Neural cell (in vitro differentiated cells): ENCODE measurements around the gene TNS1. TPM values are rescaled to one million over a fixed set of nuclear protein-coding genes. Genes with fewer than 3 reads are reported as not detected.

ENCODE experiments used
- H2AFZ ChIP-seq: fragments of 200-600, 300-800 bp; sonication (generic), shearing (Covaris generic); 2 replicates; pipeline ENCODE4 v1.6.0; 2014; ENCODE audit warnings: low read depth, mild to moderate bottlenecking, antibody characterized with exemption, low read length, moderate library complexity
- H3F3A ChIP-seq: fragments of 200-600 bp; shearing (Covaris generic); 2 replicates; pipeline ENCODE4 v1.6.1; 2016; ENCODE audit warnings: mild to moderate bottlenecking, moderate library complexity, mixed read lengths, antibody characterized with exemption, low read length; ENCODE audit not compliant: insufficient read depth, poor library complexity, severe bottlenecking
- H3K27ac ChIP-seq: fragments of 200-600, 300-800 bp; sonication (generic), shearing (Covaris generic); 2 replicates; pipeline ENCODE4 v1.5.1; 2014; ENCODE audit warnings: mild to moderate bottlenecking, low read length, moderate library complexity
- H3K27me3 ChIP-seq: fragments of 300-800, 200-600 bp; sonication (generic), shearing (Covaris generic); 2 replicates; pipeline ENCODE4 v1.6.0; 2014; ENCODE audit warnings: mild to moderate bottlenecking, low read depth, low read length, moderate library complexity; ENCODE audit not compliant: insufficient read depth
- H3K36me3 ChIP-seq: fragments of 300-800, 200-600 bp; sonication (generic), shearing (Covaris generic); 2 replicates; pipeline ENCODE4 v1.5.1; 2014; ENCODE audit warnings: mild to moderate bottlenecking, antibody characterized with exemption, low read length, moderate library complexity; ENCODE audit not compliant: insufficient read depth
- H3K4me2 ChIP-seq: fragments of 300-800, 200-600 bp; sonication (generic), shearing (Covaris generic); 2 replicates; pipeline ENCODE4 v1.6.0; 2014; ENCODE audit warnings: mild to moderate bottlenecking, low read length
- H3K4me3 ChIP-seq: fragments of 300-800, 200-600 bp; sonication (generic), shearing (Covaris generic); 2 replicates; pipeline ENCODE4 v1.5.1; 2014; ENCODE audit warnings: mild to moderate bottlenecking, low read length, moderate library complexity
- H3K79me2 ChIP-seq: fragments of 200-600 bp; shearing (Covaris generic); replicated peaks from 2 replicates; pipeline ENCODE4 v1.6.0; 2014; ENCODE audit warnings: mild to moderate bottlenecking, low read length, moderate library complexity; ENCODE audit not compliant: insufficient read depth
- H3K9ac ChIP-seq: fragments of 300-800, 200-600 bp; sonication (generic), shearing (Covaris generic); 2 replicates; pipeline ENCODE4 v1.6.1; 2016; ENCODE audit warnings: mild to moderate bottlenecking, low read length, mixed read lengths
- H3K9me2 ChIP-seq: fragments of 200-600 bp; shearing (Covaris generic); 2 replicates; pipeline ENCODE4 v1.6.1; 2016; ENCODE audit warnings: mild to moderate bottlenecking, low read length, mixed read lengths; ENCODE audit not compliant: insufficient read depth
- H3K9me3 ChIP-seq: fragments of 200-600, 300-800 bp; sonication (generic), shearing (Covaris generic); 2 replicates; pipeline ENCODE4 v1.6.1; 2016; ENCODE audit warnings: mild to moderate bottlenecking, mixed run types, low read length, moderate library complexity, mixed read lengths
- H4K20me1 ChIP-seq: fragments of 200-600 bp; shearing (Covaris generic); 2 replicates; pipeline ENCODE4 v1.6.1; 2016; ENCODE audit warnings: mild to moderate bottlenecking, mixed run types; ENCODE audit not compliant: insufficient read depth
- CTCF ChIP-seq: fragments of 450-650 bp; IDR thresholded peaks from 2 replicates; pipeline ENCODE4 v1.5.1; 2014; ENCODE audit warnings: antibody characterized with exemption, mild to moderate bottlenecking, moderate library complexity; ENCODE audit not compliant: poor library complexity, severe bottlenecking
- EP300 ChIP-seq: fragments of 450-650 bp; conservative IDR thresholded peaks from 2 replicates; pipeline ENCODE4 v1.6.1; 2014; ENCODE audit warnings: antibody characterized with exemption, mild to moderate bottlenecking, moderate library complexity; ENCODE audit not compliant: poor library complexity, severe bottlenecking
- EZH2 ChIP-seq: fragments of 200-600, 300-800 bp; shearing (Covaris generic), sonication (generic); IDR thresholded peaks from 2 replicates; pipeline ENCODE4 v1.6.1; 2014; ENCODE audit warnings: antibody characterized with exemption, low read length, borderline replicate concordance, mild to moderate bottlenecking; ENCODE audit not compliant: insufficient read depth, poor library complexity, severe bottlenecking
- MXI1 ChIP-seq: fragments of 450-650 bp; conservative IDR thresholded peaks from 2 replicates; pipeline ENCODE4 v1.6.1; 2014; ENCODE audit warnings: antibody characterized with exemption, mild to moderate bottlenecking; ENCODE audit not compliant: poor library complexity, severe bottlenecking
- POLR2AphosphoS5 ChIP-seq: IDR thresholded peaks from 2 replicates; pipeline ENCODE4 v1.6.1; 2012
- RAD21 ChIP-seq: fragments of 450-650 bp; conservative IDR thresholded peaks from 2 replicates; pipeline ENCODE4 v1.6.1; 2014; ENCODE audit warnings: antibody characterized with exemption, mild to moderate bottlenecking, moderate library complexity
- REST ChIP-seq: IDR thresholded peaks from 2 replicates; pipeline ENCODE4 v1.6.1; 2012; ENCODE audit warnings: borderline replicate concordance
- SMC3 ChIP-seq: fragments of 450-650 bp; conservative IDR thresholded peaks from 2 replicates; pipeline ENCODE4 v1.6.1; 2014; ENCODE audit warnings: antibody characterized with exemption, mild to moderate bottlenecking, moderate library complexity; ENCODE audit not compliant: poor library complexity
- TAF1 ChIP-seq: IDR thresholded peaks from 2 replicates; pipeline ENCODE4 v1.6.1; 2012; ENCODE audit warnings: low read depth
- polyA plus RNA-seq: library from polyadenylated mRNA; depleted of rRNA; stranded (reverse); fragments of >200 nt; gene quantifications from 2 replicates; pipeline ENCODE4 v1.2.3, GENCODE V29; 2014

The TNS1 gene
- polyA plus RNA-seq, 1 donor from 2014 or later, result 1.5 TPM

- H3K79me2 ChIP-seq, result no peaks in the 10 kb centered on the region
- H4K20me1 ChIP-seq, result no peaks in the 10 kb centered on the region
- H3K36me3 ChIP-seq, result no peaks in the 10 kb centered on the region
- no peak overlapping the region for H2AFZ ChIP-seq
- H3K27me3 ChIP-seq, result peaks cover 27% of the 10 kb centered on the region
- no peaks in the 10 kb centered on the region for H3F3A ChIP-seq
- TF ChIP-seq EP300 (no peak), CTCF (no peak), RAD21 (no peak), SMC3 (no peak), MXI1 (no peak), EZH2 (no peak), REST (no peak), POLR2AphosphoS5 (no peak), TAF1 (no peak)
- H3K9ac ChIP-seq, result no peak overlapping the region
- no peaks in the 10 kb centered on the region for H3K9me2 ChIP-seq
- no peak overlapping the region for H3K4me2 ChIP-seq
- H3K4me3 ChIP-seq, result no peak overlapping the region
- no peaks in the 10 kb centered on the region for H3K9me3 ChIP-seq
- no peak overlapping the region for H3K27ac ChIP-seq
Observed at GRCh38 chr2:217975626-217976025, 27.2 kb downstream of the TNS1 start.

DNA sequence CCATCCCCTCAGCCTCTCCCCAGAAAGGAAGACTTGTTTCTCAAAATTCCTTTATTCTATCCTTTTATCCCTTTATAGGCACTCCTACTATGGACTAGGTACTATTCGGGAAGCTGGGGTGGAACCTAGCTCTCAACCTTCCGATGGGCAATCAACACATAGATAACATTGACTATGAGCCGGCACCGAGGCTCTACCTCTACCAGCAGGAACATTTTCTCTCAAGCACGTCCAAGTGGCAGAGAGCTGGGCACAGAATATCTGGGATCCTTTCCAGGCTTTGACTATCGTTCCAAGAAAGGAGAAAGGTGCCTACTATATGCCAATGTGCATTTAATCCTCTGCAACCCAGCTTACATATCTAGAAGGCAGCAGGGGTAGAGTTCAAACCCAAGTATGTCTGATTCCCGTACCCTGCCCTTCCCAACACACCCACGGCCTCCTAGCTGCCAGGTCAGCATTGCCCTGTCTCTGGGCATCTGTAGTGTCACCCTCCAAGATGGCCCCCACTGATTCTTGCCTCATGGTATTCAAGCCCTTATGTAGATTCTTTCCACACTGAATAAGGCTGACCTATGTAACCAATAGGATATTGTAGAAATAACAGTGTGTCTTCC lies 28.3 kb downstream of the TNS1 start:
- Histone ChIP-seq H3K9me2 (no peaks in the 10 kb centered on the region), H3K9ac (no peak overlapping the region), H3K27me3 (peaks cover 25% of the 10 kb centered on the region), H3F3A (no peaks in the 10 kb centered on the region), H3K27ac (no peak overlapping the region), H3K4me3 (no peak overlapping the region), H3K9me3 (no peaks in the 10 kb centered on the region), H3K4me2 (no peak overlapping the region), H3K36me3 (no peaks in the 10 kb centered on the region), H3K79me2 (no peaks in the 10 kb centered on the region), H4K20me1 (no peaks in the 10 kb centered on the region), H2AFZ (no peak overlapping the region)
- no peak for TF ChIP-seq RAD21
- no peak for TF ChIP-seq SMC3
- no peak for TF ChIP-seq EP300
- TF ChIP-seq TAF1, result no peak
- no peak for TF ChIP-seq CTCF
- no peak for TF ChIP-seq REST
- no peak for TF ChIP-seq EZH2
- TF ChIP-seq MXI1, result no peak
- TF ChIP-seq POLR2AphosphoS5, result no peak
